A549 treated with CpdA at 1 μM for 4 hours (cell line): Measurements from ENCODE around the gene IL1B. TPM values are rescaled to one million over a fixed set of nuclear protein-coding genes. Genes with fewer than 3 reads are reported as not detected.

ENCODE experiments used
- total RNA-seq: library from RNA; stranded (reverse); fragments of 200-300 nt; extraction: Qiagen RNA extraction; gene quantifications from 5 replicates; pipeline ENCODE4 v1.2.3, GENCODE V29; 2022; ENCODE audit warnings: low read depth

The IL1B gene
- 0.09 to 0.40 TPM (median 0.24 TPM) in 5 replicates for total RNA-seq

GRCh38 chr2:112836695-112837117, at the start of gene IL1B:
Gene IL1B, minus strand, starts transcription at chr2:112836779. Its CDS starts 550 bp downstream, at chr2:112836229.

GRCh38 chr2:112784199-112785189, 52.1 kb downstream of the IL1B start, which contains the start of gene IL1A:
Gene IL1A, minus strand, starts transcription at chr2:112784493. Its CDS starts 723 bp downstream, at chr2:112783770.

Other genes starting within 250 kb of the IL1B start
- 121 to 142 TPM (median 131 TPM) in 5 replicates for gene SLC20A1, start 190.8 kb downstream of the IL1B start, total RNA-seq
- 0.49 TPM in 1 of 5 replicates, not detected in the others for gene NT5DC4, start 115.8 kb downstream of the IL1B start, total RNA-seq
- gene CKAP2L, start 72.2 kb downstream of the IL1B start, total RNA-seq, result 11.5 to 19.6 TPM (median 13.8 TPM) in 5 replicates
- 0.12 to 0.16 TPM (median 0.14 TPM) in 4 of 5 replicates, not detected in the other for gene IL1A, start 52.3 kb downstream of the IL1B start, total RNA-seq
- not detected in 5 replicates for gene IL37, start 74.4 kb upstream of the IL1B start, total RNA-seq
- gene IL36G, start 141.2 kb upstream of the IL1B start, total RNA-seq, result 0.10 TPM in 1 of 5 replicates, not detected in the others
- not detected in 5 replicates for gene IL36A, start 168.7 kb upstream of the IL1B start, total RNA-seq
- gene IL36B, start 216.1 kb upstream of the IL1B start, total RNA-seq, result 0.11 to 0.13 TPM in 2 of 5 replicates, not detected in the others
- 0.03 to 0.07 TPM (median 0.06 TPM) in 4 of 5 replicates, not detected in the other for gene IL36RN, start 222.4 kb upstream of the IL1B start, total RNA-seq
- not detected in 5 replicates for gene IL1F10, start 231.2 kb upstream of the IL1B start, total RNA-seq